Stimulated activated CD8-positive, alpha-beta memory T cell treated with anti-CD3 and anti-CD28 coated beads, Interleukin-15, amount 100 ng/mL, for 1 hour (primary cell): Measurements from ENCODE around the gene ICA1L.
A peak's percentile ranks its signal among the peaks of the same experiment; 100 is the strongest.
"Not testable (repeated sequence)": the region's sequence is repeated elsewhere in the genome, so short reads cannot be mapped to it uniquely, and the experiment has no call there.

ENCODE experiments used
- DNase-seq: peaks from one replicate; pipeline ENCODE4 v3.0.0-alpha.2; 2020; ENCODE audit warnings: low read depth

The ICA1L gene

GRCh38 chr2:202847693-202848524 is 23.7 kb downstream of the ICA1L start:
- no peak for DNase-seq

GRCh38 chr2:202844656-202845055 is 26.9 kb downstream of the ICA1L start:
- DNase-seq, result no peak

- DNase-seq, result no peak
Measured at GRCh38 chr2:202842690-202843089, 28.9 kb downstream of the ICA1L start.

GRCh38 chr2:202841090-202841867 is 30.3 kb downstream of the ICA1L start:
- no peak for DNase-seq

GRCh38 chr2:202831242-202832220 is 40.0 kb downstream of the ICA1L start:
- peak; percentile 1 for DNase-seq

- DNase-seq, result no peak
Measured at GRCh38 chr2:202824901-202825300, 46.7 kb downstream of the ICA1L start.

GRCh38 chr2:202822411-202822810 is 49.2 kb downstream of the ICA1L start:
- DNase-seq, result no peak

- DNase-seq, result no peak
Measured at GRCh38 chr2:202821206-202822160, 50.1 kb downstream of the ICA1L start.

- DNase-seq, result no peak
Measured at GRCh38 chr2:202818321-202818720, 53.2 kb downstream of the ICA1L start.

GRCh38 chr2:202817771-202818170 is 53.8 kb downstream of the ICA1L start:
- no peak for DNase-seq

GRCh38 chr2:202815548-202816360 is 55.8 kb downstream of the ICA1L start:
- no peak for DNase-seq

GRCh38 chr2:202814226-202814625 is 57.3 kb downstream of the ICA1L start:
- no peak for DNase-seq

- DNase-seq, result no peak
Measured at GRCh38 chr2:202813387-202813786, 58.2 kb downstream of the ICA1L start.

- no peak for DNase-seq
Measured at GRCh38 chr2:202808754-202809153, 62.8 kb downstream of the ICA1L start.

GRCh38 chr2:202807431-202808138 is 64.0 kb downstream of the ICA1L start:
- not testable (repeated sequence) for DNase-seq

- not testable (repeated sequence) for DNase-seq
Measured at GRCh38 chr2:202805911-202806310, 65.7 kb downstream of the ICA1L start.

- DNase-seq, result no peak
Measured at GRCh38 chr2:202797944-202798343, 73.6 kb downstream of the ICA1L start.

- no peak for DNase-seq
Measured at GRCh38 chr2:202790676-202791075, 80.9 kb downstream of the ICA1L start.

- no peak for DNase-seq
Measured at GRCh38 chr2:202786842-202787241, 84.7 kb downstream of the ICA1L start.
